NB4 (cell line): ENCODE results near the gene MIAT.

Experiments
- DNase-seq: peaks from one replicate; pipeline ENCODE4 v3.0.0; 2010; ENCODE audit warnings: low read depth
- H3K4me3 ChIP-seq: one replicate; pipeline ENCODE4 v1.5.1; 2011; ENCODE audit warnings: mild to moderate bottlenecking, low read depth, low read length, moderate library complexity
- CTCF ChIP-seq: IDR thresholded peaks from one replicate; pipeline ENCODE4 v1.5.1; 2012; ENCODE audit warnings: low read depth, low read length
- MAX ChIP-seq: IDR thresholded peaks from 2 replicates; pipeline ENCODE4 v1.6.1; 2011; ENCODE audit warnings: low read depth, low read length
- MYC ChIP-seq: IDR thresholded peaks from 2 replicates; pipeline ENCODE4 v1.6.1; 2011; ENCODE audit warnings: low read depth, low read length
- POLR2A ChIP-seq: IDR thresholded peaks from 2 replicates; pipeline ENCODE4 v1.6.1; 2011; ENCODE audit warnings: mild to moderate bottlenecking; ENCODE audit not compliant: insufficient read length; ENCODE audit errors: extremely low read depth

MIAT gene

DNA sequence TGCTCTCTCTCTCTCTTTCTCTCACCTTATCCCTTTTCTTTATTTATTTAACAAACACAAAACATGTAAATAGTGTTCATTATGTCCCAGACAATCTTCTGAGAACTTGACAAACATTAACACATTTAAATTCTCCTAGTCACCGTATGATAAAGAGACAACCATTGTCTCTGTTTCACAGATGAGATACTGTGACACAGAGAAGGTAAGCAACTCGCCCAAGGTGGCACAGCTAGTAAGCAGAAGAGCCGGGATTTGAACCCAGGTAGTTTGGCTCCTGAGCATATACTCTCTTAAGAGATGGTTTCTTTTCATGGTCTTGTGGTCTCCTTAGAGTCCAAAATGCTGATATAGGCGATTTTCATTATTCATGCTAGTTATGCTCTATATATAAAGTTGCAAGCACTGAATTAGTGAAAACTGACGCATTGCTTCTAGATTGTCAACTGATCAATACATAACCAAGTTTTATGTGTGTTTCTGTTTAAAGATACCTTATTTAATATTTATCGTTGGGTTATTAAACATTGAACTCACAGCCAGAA, 58.1 kb downstream of the MIAT start:
- no peak for DNase-seq
- no peak overlapping the region for H3K4me3 ChIP-seq
- TF ChIP-seq CTCF: no peak
- TF ChIP-seq MAX: no peak
- TF ChIP-seq MYC: no peak
- TF ChIP-seq POLR2A: no peak

GRCh38 chr22:26718488-26718887, 61.1 kb downstream of the MIAT start:
- DNase-seq: no peak
- TF ChIP-seq MYC (no peak), MAX (no peak)
- no peak overlapping the region for H3K4me3 ChIP-seq

DNA sequence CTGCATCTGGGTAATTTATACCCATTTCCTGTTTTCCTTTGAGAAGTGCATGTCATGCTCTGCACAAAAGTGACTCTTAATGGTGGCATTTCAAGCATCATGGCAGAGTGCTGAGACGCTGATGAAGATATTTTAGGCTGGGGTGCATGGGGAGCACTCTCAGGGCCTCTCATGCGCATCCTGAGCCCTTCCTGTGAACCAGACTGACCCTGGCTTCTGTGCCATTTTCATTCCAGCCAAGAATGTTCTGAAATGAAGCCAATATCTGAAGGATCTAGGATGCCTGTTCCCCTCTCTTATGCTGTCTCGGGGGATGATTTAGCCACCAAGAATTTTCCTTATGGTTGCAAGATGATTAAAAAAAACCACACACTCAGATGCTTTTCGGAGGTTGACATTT, 61.5 kb downstream of the MIAT start:
- DNase-seq: no peak
- H3K4me3 ChIP-seq: no peak overlapping the region
- TF ChIP-seq CTCF (no peak), POLR2A (no peak), MAX (no peak), MYC (no peak)

GRCh38 chr22:26722159-26722558, 64.8 kb downstream of the MIAT start:
- no peak for DNase-seq
- no peak overlapping the region for H3K4me3 ChIP-seq
- TF ChIP-seq CTCF (no peak), POLR2A (no peak), MYC (no peak), MAX (no peak)

GRCh38 chr22:26724414-26724813, 67.0 kb downstream of the MIAT start:
- peak; percentile 79 for DNase-seq
- peak overlapping the region; percentile 1 for H3K4me3 ChIP-seq
- no peak for TF ChIP-seq CTCF
- TF ChIP-seq MYC: no peak
- no peak for TF ChIP-seq POLR2A
- no peak for TF ChIP-seq MAX

GRCh38 chr22:26725012-26725676, 67.8 kb downstream of the MIAT start:
- DNase-seq: peak; percentile 89
- H3K4me3 ChIP-seq: peak overlapping the region; percentile 1
- TF ChIP-seq MYC (no peak), CTCF (no peak), MAX (no peak), POLR2A (no peak)
